Spleen (tissue), 3 donors: ENCODE results near the gene KDM3B.

ENCODE experiments used
- POLR2A ChIP-seq, 3 donors: fragments of 450-650 bp; IDR thresholded peaks; one replicate each; pipeline ENCODE4 v1.5.1; 2017; ENCODE audit warnings: antibody characterized with exemption in 3 of 3, mild to moderate bottlenecking in 1 of 3
- POLR2AphosphoS5 ChIP-seq, 3 donors: sonication (generic); formaldehyde crosslinking; IDR thresholded peaks; one replicate each; pipeline ENCODE4 v1.5.1; 2017; ENCODE audit warnings: antibody characterized with exemption in 3 of 3

GRCh38 chr5:138441221-138441620, 88.7 kb downstream of the KDM3B start:
- TF ChIP-seq POLR2AphosphoS5 (IDR thresholded peaks at IDR 0.05): no peak
- TF ChIP-seq POLR2A (IDR thresholded peaks at IDR 0.05): no peak
